ENCODE results near the gene TEX13D.

Gene TEX13D

DNA sequence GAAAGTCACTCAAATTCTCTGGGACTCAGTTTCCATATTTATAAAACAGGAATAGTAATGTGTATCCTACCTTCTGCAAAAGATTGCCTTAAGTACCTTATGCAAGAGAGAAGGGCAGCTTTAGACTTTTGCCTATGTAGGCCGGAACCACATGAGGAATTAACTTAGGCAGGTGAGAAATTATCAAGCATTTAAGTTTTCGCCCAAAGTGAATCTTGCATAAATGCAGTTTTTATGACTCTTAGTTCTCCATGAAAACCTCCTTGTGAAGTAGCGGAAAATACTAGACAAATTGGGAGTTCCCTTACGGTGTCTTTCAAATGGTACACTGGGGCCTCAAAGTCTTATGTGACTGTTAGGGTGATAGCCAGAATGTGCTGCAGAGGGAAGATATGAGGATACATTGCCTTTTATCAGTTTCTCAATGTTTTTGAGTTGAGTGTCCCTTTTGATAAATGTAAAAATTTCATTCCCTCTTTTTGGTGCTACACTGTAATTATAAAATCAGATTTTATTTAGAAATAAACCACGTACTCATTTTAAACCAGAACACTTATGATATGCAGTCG is 16.5 kb downstream of the TEX13D start:
- DNase-seq: no peak

DNA sequence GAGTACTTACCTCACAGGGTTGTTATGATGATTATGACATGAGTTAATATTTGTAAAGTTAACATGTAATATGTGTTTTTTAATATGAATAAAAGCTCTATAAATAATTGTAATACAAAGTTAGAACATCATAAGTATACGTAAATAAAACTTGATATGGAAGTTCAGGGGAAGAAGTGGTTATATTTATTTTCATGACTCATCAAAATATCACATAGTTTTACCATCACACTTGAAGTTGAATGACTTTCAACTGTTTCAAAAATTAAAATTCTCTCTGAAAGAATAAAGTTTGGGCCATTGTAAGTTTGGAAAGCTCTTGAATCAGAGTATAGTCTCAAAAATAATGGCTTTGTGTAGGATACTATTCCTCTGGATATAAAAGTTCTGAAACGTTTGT is 22.2 kb downstream of the TEX13D start:
- no peak for DNase-seq

DNA sequence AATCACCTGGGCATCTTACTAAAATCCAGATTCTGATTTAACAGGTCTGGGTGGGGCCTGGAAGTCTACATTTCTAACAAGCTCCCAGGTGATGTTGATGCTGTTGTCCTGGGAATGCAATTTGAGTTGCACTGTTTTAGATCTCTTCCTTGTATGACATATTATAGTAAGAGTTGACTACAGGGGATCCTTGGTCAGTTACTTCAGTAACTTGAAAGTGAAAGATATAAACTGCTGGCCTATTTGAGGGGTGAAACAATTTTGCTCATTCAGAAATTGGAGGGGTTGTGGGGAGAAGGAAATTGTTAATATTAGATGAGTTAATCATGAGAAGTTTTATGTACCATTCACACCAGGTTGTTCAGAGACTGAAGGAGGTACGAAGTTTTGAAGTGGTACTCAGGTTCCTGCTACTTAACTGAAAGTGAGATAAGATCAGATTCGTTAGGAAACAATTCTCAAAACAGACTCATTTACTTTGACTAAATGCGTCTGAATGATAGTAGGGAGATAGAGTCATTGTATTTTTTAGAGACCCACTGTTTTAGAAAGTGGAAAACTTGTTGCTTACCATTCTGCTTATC is 26.4 kb downstream of the TEX13D start:
- DNase-seq: peak; percentile 36

DNA sequence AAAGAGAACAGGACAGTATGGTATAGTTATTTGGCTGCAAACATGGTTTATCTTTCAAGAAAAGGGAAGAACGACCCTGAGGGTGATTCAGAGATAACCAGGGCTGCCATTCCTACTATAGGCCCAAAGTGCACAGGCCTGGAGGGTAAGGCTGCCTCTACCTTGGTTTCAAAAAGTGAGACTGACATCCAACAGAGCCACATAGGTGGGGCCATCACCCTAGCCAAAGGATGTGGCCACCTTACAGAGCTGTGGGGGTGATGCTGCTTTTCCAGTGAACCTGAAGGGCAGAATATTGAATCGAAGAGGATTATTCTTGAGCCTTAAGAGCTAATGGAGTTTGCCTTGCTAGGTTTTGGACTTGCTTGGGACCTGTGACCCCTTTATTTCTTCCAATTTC is 29.6 kb downstream of the TEX13D start:
- no peak for DNase-seq

DNA sequence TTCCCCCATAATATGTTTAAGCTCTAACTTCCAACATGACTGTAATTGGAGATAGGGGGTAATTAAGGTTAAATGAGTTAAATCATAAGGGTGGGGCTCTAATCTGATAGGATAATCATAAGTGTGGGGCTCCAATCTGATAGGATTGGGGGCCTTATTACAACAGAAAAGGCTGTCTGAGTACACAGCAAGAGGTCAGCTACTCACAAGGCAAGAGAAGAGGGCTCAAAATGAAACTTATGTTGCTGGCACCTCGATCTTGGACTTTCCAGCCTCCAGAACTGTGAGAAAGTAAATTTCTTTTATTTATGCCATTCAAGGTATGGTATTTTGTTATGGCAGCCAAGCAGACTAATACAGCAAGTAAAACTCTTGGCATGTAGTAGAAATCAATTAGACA is 30.3 kb downstream of the TEX13D start:
- DNase-seq: no peak

DNA sequence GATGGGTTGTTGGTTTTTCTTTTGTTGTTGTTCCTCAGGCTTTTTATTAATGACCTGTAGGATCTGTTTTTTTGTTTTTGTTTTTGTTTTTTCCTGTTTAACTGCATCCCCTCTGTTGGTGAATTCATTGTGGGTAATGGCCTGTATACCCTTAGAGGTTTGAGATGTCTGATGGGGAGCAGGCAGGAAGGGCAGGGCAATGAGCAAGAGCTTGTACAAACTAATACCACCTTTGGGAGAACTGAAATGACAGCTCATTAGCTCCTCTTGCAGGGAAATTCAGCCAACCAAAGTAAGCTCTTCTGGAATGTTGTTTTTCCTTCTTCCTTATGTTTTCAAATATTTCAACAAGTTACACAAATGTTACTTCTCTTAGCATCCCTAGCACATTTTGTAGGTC is 37.3 kb downstream of the TEX13D start:
- DNase-seq: no peak

DNA sequence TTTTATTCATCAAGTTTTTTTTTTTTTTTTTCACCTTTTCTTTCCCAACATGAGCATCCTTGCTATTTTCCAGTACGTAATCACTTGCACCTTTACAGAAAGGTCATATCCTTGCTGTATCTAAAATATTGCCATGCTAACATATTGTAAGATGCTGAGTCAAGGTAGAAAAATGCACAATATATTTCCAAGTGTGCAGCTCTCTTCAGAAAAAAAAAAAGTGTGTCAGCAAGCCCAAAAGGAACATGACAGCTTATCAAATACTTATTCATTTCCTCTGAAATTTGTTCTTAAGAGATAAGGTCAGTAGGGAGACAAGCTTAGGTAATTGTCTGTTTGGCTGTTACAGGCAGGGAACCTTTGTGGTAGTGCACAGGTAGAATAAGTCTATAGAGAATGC is 40.9 kb downstream of the TEX13D start:
- DNase-seq: no peak

DNA sequence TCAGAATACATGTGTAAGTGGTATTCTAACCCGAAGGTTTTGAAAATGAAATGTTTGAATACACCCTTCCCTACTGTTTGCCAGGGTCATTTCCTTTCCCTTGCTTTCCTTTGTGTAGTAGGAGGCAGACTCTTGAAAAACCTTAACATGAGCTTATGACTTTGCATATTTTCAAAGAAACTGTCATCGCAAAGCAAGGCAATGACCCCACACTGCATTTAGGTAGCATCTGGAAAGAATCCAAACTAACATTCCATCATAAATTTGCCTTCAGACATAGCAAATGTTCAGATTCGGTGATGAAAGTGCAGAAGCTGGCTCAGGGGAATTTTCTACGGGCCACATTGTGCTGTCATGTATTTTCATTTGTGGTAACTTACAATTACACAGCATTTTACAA is 46.2 kb downstream of the TEX13D start:
- DNase-seq: no peak

DNA sequence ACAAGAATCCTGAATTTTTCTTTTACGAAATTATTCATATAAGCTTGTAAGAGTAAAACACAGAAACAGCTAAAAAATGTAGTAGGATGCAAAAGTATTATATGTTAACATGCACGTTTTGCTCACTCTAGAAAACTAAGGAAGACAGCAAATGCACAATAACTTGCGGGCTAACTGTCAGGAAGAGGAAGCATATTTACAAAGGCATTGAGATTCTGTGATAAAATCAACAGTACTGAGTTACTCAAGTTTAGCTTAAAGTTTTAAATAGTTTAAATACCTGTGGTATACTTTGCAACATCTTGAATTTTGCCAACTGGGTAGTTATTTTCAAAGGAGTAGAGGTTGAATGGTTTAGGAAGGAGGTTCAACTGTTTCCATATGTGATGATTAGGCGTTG is 50.9 kb downstream of the TEX13D start:
- no peak for DNase-seq

DNA sequence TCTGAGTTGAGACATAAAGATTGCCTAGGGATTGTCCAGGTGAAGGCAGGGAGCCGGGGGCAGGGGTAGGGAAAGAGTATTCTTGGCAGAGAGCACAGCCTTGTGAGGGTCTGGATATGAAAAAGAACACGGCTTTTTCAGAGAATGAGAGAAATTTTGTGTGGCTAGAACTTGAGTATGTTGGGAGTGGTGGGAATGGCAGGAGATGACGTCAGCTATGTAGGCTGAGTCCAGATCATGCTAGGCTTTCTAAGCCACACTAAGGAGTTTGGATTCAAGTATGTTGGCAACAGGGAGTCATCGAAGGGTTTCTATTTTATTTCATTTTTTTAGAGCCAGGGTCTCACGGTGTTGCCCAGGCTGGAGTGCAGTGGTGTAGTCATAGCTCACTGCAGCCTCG is 53.9 kb downstream of the TEX13D start:
- no peak for DNase-seq

Data from CD4-positive, alpha-beta T cell treated with Interleukin-12 subunit alpha and Interleukin-12 subunit beta, for 1 hour (primary cell).